DMS53 treated with DMSO at 0.1 percent for 48 hours (cell line): Measurements from ENCODE around the gene NLRC5.
"Not testable (repeated sequence)": the region's sequence is repeated elsewhere in the genome, so short reads cannot be mapped to it uniquely, and the experiment has no call there.

Experiments used
- DNase-seq: peaks from one replicate; lab custom pipeline; 2025; ENCODE audit not compliant: unreplicated experiment; lab: John Stamatoyannopoulos, UW

NLRC5 gene

DNA sequence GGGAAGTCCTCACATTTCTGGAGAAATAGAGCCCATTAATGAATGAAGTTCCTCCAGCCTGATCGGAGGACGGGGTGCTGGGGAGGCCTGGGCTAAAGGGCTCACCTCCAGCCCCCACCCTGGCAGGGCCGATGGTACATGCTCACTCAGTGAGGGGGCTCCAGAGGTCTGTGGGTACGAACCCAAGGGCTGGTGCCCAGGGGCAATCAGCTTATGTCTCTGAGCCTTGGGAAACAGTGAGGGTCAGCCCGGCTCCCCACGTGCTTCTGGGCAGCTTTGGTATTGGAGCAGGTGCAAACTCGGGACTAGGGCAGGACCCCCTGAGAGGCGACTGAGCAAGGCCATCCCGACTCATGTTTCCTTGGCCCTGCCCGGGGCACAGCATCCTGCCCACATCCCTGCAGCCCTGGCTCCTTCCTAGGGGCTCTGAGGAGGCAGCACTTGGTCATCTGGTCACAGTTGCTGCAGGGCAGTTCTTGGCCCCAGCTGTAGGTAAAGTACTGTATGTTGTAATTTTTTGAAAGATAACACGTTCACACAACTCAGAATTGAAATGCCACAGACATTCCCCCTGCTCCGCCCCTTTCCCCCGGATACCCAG is 28.6 kb upstream of the NLRC5 start:
- no peak for DNase-seq

DNA sequence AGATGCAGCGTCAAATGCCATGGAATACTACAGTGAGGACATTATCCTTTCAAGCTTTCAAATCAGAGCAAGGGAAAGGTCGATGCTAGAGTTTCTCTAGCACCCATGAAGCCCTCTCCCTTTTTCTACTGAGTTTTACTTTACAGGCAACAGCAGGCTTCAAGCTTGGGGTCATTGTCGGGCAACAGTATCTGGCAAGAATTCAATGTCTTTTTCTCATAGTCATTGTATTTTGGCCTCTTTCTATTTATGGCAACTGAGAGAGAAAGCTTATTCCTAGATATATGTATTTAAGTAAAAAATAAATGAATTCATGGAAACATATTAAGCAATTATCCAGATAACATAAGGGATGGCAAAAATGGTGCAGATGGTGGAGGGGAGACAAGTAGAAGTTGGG is 28.0 kb upstream of the NLRC5 start:
- no peak for DNase-seq

- DNase-seq = no peak
Observed at GRCh38 chr16:56961851-56962281, 27.5 kb upstream of the NLRC5 start, which contains the start of gene CETP. CETP (plus strand) TSS chr16:56961950; CDS start chr16:56961980, 30 bp downstream.

- DNase-seq = peak; percentile 55
Observed at GRCh38 chr16:56964243-56965148, 24.9 kb upstream of the NLRC5 start.

GRCh38 chr16:56965149-56966092 is 23.9 kb upstream of the NLRC5 start:
- no peak for DNase-seq

DNA sequence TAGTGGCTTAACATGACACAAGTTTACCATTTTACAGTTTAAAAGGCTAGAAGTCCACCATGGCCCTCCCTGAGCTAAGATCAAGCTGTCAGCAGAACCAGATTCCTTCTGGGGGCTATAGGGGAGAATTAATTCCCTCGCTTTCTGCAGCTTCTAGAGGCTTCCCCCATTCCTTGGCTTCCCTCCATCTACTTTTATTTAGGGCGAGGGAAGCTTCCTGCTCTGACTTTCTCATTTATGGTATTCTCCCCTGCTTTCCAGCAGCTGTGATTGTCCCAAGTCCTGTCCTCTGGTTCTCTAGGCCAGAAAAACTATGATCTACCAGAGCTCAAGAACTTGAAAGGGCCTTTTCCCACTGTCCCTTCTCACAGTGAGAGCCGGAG is 23.3 kb upstream of the NLRC5 start:
- DNase-seq = no peak

- no peak for DNase-seq
Observed at GRCh38 chr16:56967733-56968132, 21.6 kb upstream of the NLRC5 start.

GRCh38 chr16:56969769-56970168 is 19.6 kb upstream of the NLRC5 start:
- no peak for DNase-seq

GRCh38 chr16:56970934-56971767 is 18.2 kb upstream of the NLRC5 start:
- no peak for DNase-seq

DNA sequence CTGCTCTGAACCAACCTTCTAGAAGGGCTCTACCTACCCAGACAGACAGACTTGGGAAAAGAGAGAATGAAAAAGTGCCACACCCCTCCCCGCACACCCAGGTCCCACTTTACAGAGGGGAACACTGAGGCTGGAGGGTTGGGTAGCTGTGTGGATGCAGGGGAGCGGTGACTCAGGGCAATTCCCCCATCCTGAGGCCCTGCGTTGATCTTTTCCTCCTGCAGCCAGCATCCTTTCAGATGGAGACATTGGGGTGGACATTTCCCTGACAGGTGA is 17.7 kb upstream of the NLRC5 start:
- no peak for DNase-seq

DNA sequence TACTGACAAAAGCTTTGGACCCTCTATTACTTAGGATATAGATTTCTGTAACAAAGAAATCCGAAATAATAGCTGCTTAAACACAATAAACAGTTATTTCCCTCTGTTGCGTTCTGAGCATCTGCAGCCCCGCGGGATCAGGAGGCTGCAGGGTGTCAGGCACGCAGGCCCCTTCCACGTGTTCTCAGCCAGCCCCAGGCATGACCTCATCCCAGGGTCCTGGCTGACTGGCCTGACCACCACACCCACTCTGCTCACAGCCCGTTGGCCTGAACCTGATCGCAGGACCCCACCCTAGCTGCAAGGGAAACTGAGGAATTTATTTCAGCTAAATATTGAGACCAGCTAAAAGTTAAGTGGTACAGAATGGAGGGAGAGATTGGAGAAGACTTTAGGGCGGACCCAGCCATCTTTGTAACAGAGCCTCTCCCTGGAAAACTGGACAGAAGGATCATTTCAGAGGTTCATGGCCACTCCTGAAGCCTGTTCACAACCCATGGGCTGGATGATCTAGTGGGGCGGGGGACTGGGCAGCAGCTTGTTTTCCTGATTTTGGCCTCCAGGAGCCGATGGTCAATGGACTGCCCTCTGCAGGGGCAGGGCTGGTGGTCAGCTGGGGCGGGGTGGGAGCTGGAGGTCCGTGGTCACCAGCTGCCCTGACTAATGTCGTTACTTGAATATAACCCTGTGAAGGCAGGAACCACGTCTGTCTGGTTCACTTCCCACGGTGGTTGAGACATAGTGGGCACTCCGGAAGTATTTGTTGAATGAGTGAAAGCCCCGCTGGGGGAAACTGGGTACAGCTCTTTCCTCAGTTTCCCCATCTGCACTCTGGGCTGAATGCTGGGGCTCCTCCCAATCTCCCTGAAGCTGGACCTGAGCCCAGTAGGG is 16.7 kb upstream of the NLRC5 start:
- no peak for DNase-seq

- DNase-seq = no peak
Observed at GRCh38 chr16:56973294-56973689, 16.1 kb upstream of the NLRC5 start.

DNA sequence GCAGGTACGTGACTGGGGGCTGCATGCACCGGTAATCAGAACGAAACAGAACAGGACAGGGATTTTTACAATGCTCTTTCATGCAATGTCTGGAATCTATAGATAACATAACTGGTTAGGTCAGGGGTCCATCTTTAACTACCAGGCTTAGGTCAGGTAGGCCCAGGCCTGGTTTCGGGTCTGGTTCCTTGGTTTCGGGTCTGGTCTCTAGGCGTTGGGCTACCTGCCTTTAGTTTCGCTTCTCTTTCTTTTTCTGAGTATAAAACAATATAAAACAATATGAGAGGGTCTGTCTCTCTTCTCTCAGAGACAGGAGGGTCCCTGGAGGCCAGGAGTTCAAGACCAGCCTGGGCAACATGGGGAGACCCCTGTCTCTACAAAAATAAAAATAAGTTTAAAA is 15.5 kb upstream of the NLRC5 start:
- DNase-seq = not testable (repeated sequence)

- DNase-seq = no peak
Observed at GRCh38 chr16:56974549-56975300, 14.6 kb upstream of the NLRC5 start.

DNA sequence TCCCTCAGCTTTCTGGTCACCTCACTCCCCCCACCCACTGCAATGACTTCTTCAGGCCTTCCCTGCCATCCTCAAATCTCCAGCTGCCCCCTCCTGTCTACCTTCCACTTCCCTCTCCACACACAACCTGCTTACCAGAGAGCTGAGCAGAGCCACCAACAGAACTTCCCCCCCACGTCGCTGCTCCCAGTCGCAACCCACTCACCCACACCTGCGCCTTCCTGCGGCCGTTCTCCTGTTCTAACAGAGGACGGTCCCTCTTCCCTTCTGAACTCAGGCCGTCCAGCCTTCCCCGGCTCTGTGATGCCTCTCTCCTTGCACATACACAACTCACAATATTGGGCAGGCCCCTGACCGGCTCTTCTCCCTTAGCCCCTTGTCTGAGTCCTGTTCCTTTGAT is 13.6 kb upstream of the NLRC5 start:
- DNase-seq = no peak

- no peak for DNase-seq
Observed at GRCh38 chr16:56977216-56977615, 12.1 kb upstream of the NLRC5 start.

GRCh38 chr16:56977823-56978430 is 11.4 kb upstream of the NLRC5 start:
- no peak for DNase-seq

- no peak for DNase-seq
Observed at GRCh38 chr16:56980201-56980535, 9.2 kb upstream of the NLRC5 start.
